ENCODE results near the gene OTUD4.
"Not testable (repeated sequence)": the region's sequence is repeated elsewhere in the genome, so short reads cannot be mapped to it uniquely, and the experiment has no call there.

Gene OTUD4

DNA sequence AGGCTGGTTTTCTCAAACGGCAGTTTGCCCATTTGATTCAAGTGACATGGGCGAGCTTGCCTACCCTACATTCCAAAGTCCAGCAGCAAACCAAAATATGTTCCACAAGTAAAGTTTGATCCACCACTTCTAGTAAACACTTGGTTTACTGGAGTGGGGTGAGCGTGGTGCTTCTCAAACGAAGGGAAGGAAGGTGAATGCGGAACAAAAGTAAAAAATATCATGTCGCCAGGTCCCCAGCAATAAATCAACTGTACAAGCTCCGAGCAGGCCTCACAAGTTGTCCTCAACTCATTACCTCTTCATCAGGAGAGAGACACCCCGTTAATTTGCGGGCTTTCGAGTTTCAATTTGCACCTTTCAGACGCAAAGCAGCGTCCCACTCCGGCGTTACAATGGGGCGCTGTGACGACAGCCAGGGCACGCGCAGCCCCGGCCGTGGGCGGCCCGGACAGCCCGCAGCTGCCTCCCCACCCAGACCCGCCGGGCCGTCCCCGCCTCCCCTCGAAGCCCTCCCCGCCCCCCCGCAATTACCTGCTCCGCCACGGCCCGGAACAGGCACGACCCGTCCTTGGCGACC lies 1.0 kb downstream of the OTUD4 start:
- peak; percentile 75 for DNase-seq (ENCODE audit: low spot score)

- DNase-seq (ENCODE audit: low spot score) = no peak
Measured at GRCh38 chr4:145178740-145179280, 1.6 kb downstream of the OTUD4 start.

DNA sequence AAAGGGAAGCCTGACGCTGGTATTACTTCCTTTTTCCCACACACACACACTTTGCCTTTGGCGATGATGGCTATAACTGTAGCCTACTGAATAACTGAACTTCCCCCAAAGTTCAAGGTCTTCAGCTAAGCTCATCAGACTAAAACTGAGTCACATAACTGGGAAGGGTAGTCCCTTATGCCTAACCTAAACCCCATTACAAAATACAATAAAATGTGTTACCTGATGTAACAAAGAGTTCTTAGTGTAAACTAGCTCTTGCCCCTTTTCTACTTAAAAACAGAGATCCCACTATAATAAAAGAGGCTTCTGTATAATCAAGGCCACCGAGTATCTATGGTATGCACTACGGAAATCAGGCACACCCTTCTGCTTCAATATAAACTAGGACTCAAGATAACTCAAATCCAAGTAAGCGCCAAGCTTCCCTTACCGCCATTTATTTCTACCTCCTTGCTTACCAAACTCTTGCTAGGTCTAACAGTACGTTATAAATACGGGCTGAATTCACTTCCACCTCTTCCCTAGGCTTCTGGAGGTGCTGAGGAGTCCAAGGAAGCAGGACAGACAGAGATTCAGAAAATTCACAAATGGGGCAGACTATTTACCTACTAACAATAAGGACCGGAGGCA lies 2.4 kb downstream of the OTUD4 start:
- peak; percentile 11 for DNase-seq (ENCODE audit: low spot score)

DNA sequence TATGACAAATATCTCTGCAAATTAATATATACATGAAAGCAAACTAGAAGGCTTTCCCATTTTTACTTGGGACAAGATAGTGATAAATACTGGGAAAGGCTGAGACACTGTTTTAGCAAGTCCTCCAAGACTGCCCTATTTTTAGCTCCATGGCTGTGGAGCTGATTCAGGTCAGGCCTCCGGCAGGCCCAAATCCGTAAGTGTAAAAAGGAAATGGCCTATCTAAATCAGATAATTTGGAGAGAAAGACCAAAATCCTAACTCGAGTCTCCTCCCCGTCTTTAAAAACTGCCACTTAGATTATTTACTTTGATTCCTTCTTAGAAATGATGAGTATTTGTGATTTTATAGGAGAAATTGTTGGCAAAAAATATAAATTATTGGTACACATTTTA lies 2.9 kb downstream of the OTUD4 start:
- DNase-seq (ENCODE audit: low spot score) = peak; percentile 29

DNA sequence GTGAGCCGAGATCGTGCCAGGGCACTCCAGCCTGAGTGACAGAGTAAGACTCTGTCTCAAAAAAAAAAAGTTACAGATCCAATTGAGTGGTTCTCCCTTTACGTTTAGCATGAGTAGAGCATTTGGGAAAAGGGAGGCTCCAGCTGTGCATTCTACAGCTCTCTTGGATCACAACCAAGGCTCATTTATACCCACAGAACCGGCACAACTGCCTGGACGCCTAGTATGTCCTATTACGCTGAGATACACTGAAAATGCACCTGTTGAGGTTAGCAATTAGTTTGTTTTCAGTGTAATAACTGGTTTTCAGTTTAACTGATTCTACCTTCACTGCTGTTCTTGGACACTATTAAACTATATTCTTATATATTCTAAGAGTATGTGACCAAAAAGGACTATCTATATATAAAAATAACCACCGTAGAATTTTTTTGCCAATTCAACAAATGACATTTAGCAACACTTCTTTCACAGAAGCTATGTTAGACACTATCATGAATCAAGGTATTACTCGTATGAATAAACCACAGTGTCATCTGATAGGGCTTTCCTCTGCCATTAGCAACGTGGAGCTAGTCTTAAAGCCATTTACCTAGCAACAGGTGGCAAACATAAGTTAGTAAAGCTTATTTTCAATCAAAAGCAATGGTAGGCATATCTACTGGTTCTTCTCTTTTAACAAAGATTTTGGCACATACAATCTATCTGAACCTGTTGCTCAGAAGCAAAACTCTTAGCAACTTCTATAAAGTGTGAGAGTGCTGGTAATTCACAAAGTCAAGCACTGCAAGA lies 3.6 kb downstream of the OTUD4 start:
- DNase-seq (ENCODE audit: low spot score) = no peak

GRCh38 chr4:145171911-145172310 lies 8.5 kb downstream of the OTUD4 start:
- no peak for DNase-seq (ENCODE audit: low spot score)

DNA sequence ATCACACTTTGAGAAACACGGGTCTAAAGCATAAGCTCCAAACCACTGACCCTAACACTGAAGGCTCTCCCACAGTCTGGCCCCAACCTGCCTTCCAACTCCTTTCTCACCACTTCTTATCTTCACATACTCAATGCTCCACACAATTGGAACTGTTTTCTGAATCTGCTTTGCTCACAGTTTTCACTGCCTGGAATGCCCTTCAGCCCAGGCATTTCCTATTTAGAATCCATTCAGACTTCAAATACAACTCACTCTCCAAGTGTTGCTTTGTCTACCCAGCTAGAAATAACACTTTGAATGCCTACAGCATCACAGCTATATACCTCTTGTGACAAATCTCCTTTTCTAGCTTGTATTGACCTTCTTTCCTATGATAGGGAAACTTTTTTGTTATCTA lies 10.2 kb downstream of the OTUD4 start:
- no peak for DNase-seq (ENCODE audit: low spot score)

- no peak for DNase-seq (ENCODE audit: low spot score)
Measured at GRCh38 chr4:145168581-145169187, 11.7 kb downstream of the OTUD4 start.

DNA sequence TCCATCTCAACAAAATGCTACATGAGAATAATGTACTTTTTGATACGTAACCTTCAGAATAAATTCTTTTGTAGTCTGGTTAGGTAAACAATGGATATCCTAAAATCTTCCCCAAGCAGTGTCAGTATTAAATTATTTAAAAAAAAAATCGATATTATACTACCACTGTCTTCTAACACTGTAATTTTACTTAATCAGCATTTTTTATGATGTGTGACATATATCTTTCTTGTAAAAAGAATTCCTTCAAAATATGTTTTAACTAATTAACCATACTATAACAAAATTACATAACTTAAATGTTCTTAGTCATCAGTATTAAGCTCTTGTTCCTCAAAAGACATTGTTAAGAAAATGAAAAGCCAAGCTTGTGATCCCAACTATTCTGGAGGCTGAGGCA lies 12.5 kb downstream of the OTUD4 start:
- DNase-seq (ENCODE audit: low spot score) = no peak

GRCh38 chr4:145161549-145161948 lies 18.8 kb downstream of the OTUD4 start:
- no peak for DNase-seq (ENCODE audit: low spot score)

DNA sequence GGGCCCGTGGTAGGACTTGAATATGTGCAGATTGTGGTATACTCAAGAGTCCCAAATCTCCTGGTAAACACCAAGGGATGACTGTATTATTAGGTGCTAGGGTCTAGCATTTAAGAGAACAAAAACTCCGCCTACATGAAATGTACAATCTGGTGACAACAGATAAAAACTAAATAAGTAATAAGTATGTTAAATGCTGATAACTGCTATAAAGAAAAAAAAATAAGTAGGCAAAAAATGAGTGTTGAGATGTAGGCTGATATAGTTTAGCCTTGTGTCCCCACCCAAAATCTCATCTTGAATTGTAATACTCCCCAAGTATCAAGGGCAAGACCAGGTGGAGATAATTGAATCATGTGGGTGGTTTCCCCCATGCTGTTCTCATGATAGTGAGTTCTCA lies 23.4 kb downstream of the OTUD4 start:
- no peak for DNase-seq (ENCODE audit: low spot score)

DNA sequence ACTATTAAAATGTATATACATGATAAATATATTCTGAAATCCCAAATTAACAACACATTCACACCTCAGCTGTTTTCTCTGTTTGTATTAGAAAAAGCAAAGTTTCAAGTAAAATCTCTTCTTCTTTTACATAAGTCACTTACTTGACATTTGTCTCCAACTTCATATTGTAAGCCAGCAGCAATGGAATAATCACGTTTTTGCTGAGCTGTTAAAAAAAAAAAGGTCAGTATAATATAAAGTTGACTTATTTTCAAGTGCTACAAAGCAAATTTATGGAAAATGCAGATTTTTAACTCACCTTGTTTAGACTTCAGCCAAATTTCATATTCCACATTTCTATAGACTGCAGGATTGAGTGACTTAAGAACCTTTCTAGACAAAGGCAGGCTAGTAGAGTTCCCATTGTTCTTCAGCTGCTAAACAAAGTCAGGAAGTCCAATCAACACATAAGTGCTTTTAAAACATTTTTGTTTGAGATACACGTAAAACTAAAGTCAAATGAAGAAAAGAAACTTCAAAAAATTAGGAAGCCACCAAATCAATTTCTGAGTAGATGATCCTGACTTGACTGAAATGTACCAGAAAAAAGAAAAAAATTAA lies 25.0 kb downstream of the OTUD4 start:
- no peak for DNase-seq (ENCODE audit: low spot score)

DNA sequence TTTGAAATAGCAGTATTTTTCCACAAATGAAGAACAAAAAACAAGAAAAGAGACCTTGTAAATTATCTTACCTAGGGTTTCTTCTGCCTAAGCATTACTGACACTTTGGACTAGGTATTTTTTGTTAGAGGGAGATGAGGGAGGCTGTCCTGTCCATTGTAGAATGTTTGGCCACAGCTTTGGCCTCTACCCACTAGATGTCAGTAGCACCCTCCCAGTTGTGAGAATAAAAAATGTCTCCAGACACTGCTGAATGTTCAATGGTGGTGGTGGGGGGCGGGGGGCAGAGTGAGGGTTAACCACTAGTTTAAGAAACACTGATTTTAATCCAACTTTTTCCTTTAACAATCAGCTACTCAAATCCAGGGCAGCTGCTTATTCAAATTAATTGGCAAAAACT lies 25.8 kb downstream of the OTUD4 start:
- DNase-seq (ENCODE audit: low spot score) = peak; percentile 43

- DNase-seq (ENCODE audit: low spot score) = no peak
Measured at GRCh38 chr4:145153904-145154298, 26.5 kb downstream of the OTUD4 start.

DNA sequence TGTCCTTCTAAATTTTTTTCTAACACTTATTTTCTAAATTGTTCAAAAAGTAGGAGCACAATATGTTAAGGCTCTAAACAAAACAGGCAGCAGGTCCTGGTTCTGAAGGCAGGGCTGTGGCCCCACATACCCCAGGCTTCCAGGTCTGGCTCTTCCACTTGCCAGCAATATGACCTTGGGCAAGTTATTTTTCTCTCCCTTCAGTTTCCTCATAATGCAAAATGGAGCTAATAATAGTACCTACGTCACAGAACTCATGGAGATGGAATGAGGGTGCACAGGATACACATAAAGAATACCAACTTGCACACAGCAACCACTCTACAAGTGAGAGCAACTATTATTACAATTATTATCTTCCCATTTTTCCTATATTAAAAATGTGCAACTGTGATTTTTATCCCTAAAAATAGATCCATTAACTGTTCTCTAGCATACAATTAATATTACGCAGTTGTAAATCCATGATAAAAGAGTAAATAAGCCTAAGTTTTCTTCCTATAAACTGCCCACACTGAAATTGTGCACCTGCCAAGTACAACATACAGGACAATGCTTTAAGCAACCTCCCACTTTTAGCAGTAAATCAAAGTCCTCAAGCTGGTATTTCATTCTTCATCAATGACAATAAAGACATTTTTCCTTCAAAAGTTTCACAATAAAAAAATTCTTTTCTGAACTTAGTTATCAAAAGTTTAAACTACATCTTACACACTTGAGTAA lies 27.0 kb downstream of the OTUD4 start:
- DNase-seq (ENCODE audit: low spot score) = no peak

- DNase-seq (ENCODE audit: low spot score) = no peak
Measured at GRCh38 chr4:145148980-145149379, 31.4 kb downstream of the OTUD4 start.

DNA sequence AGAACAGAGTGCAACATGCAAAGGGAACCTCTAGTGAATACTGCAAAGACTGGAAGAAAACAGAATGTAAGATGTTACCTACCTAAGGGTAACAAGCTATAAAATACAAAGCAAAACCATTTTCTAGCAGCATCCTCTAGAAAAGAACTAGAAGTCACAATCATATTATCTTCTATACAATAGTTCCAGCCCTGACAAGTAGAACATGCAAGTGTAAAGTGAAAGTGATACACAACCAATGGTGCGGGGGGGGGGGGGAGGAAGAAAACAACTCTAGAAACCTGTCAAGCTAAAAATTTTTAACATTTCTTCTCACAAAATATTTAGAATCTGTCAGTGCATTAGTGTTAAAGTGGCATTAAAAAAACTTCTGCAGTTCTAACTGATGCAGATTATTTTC lies 44.2 kb downstream of the OTUD4 start:
- DNase-seq (ENCODE audit: low spot score) = not testable (repeated sequence)

- DNase-seq (ENCODE audit: low spot score) = peak; percentile 27
Measured at GRCh38 chr4:145132511-145133098, 47.8 kb downstream of the OTUD4 start.

- no peak for DNase-seq (ENCODE audit: low spot score)
Measured at GRCh38 chr4:145131848-145132247, 48.5 kb downstream of the OTUD4 start.

GRCh38 chr4:145130788-145131399 lies 49.5 kb downstream of the OTUD4 start:
- no peak for DNase-seq (ENCODE audit: low spot score)

GRCh38 chr4:145130130-145130529 lies 50.3 kb downstream of the OTUD4 start:
- no peak for DNase-seq (ENCODE audit: low spot score)

Measured in globus pallidus (tissue), 1 donor.